Stimulated activated naive B cell treated with anti-CD40 and anti-IgM and Interleukin-4, amounts not matched to agents 10 μg/mL and 1 μg/mL and 100 μg/mL, for 72 hours (primary cell): ENCODE results near the gene PRSS58.

Experiments used
- ATAC-seq, 2 donors: fragments of 150-1000 bp; cut with Tn5 transposase; replicated peaks; 2 replicates each; pipeline ENCODE4 v1.10.0; 2021; ENCODE audit warnings: moderate library complexity in 1 of 2
- DNase-seq: peaks from one replicate; pipeline ENCODE4 v3.0.0; 2021
- H3K27ac Mint-ChIP-seq: one replicate; pipeline ENCODE4 v1.8.0; 2022; ENCODE audit warnings: mild to moderate bottlenecking, mixed read lengths
- H3K27me3 Mint-ChIP-seq, 2 donors: one replicate each; pipeline ENCODE4 v1.8.0; 2022; ENCODE audit warnings: mixed read lengths in 2 of 2
- H3K36me3 Mint-ChIP-seq, 2 donors: one replicate each; pipeline ENCODE4 v1.8.0; 2022; ENCODE audit warnings: mixed read lengths in 2 of 2, mild to moderate bottlenecking in 1 of 2
- H3K4me1 Mint-ChIP-seq, 2 donors: one replicate each; pipeline ENCODE4 v1.8.0; 2022; ENCODE audit warnings: mixed read lengths in 2 of 2, mild to moderate bottlenecking in 1 of 2
- H3K4me3 Mint-ChIP-seq, 2 donors: one replicate each; pipeline ENCODE4 v1.8.0; 2022; ENCODE audit warnings: mild to moderate bottlenecking in 2 of 2, mixed read lengths in 2 of 2, moderate library complexity in 1 of 2
- H3K9me3 Mint-ChIP-seq, 2 donors: one replicate each; pipeline ENCODE4 v1.8.0; 2022; ENCODE audit warnings: mixed read lengths in 2 of 2, mild to moderate bottlenecking in 1 of 2

The PRSS58 gene

DNA sequence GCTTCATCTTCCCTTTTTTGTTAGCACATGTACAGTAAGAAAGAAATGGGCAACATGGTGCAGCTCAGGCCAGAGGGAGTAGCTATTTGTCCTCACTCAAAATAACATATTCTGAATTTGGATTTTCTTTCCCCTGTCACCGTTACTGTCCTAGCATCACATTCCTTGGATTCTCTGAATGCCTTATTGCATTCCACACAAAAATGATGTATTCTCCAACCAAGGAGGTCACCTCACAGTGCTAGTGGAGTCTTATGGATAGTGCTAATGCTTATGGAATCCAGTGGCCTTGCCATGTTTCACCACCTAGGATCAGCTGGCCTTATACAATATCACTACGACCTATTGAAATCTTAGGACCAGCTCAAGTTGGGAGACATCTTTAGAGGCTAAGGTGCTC, 7.2 kb downstream of the PRSS58 start:
- no peaks in the 10 kb centered on the region for H3K27me3 Mint-ChIP-seq
- no peak overlapping the region for H3K27ac Mint-ChIP-seq
- ATAC-seq (no peak), DNase-seq (no peak)
- no peaks in the 10 kb centered on the region for H3K36me3 Mint-ChIP-seq
- no peak overlapping the region for H3K4me3 Mint-ChIP-seq
- H3K4me1 Mint-ChIP-seq = no peaks in the 10 kb centered on the region
- H3K9me3 Mint-ChIP-seq = no peaks in the 10 kb centered on the region

DNA sequence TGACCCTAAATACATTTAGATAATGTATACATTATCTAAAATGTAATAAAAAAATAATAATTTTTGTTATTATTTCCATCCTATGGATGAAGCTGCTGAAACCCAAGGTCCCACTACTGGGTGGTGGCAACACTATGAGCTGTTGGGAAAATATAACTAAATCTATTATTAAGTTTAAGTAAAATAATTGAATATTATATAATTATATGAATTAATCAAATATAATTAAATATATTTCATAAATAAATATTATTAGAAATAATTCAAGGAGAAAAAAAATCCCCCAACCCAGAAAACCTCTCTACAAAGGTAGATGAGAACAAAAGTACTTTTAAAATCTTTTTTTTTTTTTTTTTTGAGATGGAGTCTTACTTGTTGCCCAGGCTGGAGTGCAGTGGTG, 7.9 kb downstream of the PRSS58 start:
- H3K9me3 Mint-ChIP-seq = no peaks in the 10 kb centered on the region
- H3K27ac Mint-ChIP-seq = no peak overlapping the region
- ATAC-seq (no peak), DNase-seq (no peak)
- no peaks in the 10 kb centered on the region for H3K27me3 Mint-ChIP-seq
- no peaks in the 10 kb centered on the region for H3K36me3 Mint-ChIP-seq
- no peak overlapping the region for H3K4me3 Mint-ChIP-seq
- H3K4me1 Mint-ChIP-seq = no peaks in the 10 kb centered on the region

DNA sequence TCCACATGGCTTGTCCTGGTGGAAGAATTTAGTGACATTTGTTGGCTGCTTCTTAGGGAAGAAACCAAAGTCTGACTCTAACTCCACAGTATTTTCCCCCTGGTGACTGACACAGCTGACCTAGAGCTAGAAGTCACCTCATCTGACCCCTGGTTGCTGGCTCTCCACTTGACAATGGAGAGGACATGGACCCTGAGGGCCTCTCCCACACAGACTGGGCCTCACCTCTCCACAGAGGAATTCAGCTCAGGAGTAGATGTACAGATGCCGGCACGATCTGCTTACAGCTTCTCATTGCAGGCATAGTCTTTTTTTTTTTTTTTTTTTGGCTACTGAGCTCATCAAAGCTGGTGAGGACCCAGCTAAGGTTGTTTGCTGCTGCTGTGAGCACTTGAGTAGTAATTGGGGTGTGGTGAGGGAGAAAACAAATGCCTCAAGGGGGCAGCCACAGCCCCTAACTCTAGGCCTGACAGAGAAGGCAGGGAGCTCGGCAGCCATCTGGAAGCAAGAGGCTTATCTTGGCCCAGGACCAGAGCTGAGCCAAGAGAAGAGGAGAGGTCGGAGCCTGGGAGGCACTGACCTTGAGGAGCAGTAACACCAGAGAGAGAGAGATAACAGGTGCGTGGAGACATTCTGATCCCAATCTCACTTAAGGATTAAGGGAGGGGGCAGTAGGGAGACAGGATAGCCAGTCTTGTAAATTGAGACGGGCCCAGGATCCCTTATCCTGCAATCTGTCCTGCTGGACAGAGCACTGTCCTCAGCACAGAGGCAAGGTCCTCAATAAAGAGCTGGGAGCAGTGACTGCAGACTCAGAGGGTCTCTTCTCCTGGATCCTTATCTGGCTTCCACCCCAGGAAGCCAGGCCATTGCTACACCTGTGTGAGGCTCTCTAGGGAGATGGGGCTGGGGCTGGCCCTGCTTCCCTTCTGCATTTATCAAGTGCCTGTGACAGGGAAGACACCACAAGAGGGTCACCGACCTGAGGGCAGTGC, 9.4 kb downstream of the PRSS58 start:
- H3K4me1 Mint-ChIP-seq = no peaks in the 10 kb centered on the region
- H3K4me3 Mint-ChIP-seq = no peak overlapping the region
- ATAC-seq (no peak), DNase-seq (no peak)
- no peaks in the 10 kb centered on the region for H3K36me3 Mint-ChIP-seq
- no peak overlapping the region for H3K27ac Mint-ChIP-seq
- H3K27me3 Mint-ChIP-seq = no peaks in the 10 kb centered on the region
- no peaks in the 10 kb centered on the region for H3K9me3 Mint-ChIP-seq

DNA sequence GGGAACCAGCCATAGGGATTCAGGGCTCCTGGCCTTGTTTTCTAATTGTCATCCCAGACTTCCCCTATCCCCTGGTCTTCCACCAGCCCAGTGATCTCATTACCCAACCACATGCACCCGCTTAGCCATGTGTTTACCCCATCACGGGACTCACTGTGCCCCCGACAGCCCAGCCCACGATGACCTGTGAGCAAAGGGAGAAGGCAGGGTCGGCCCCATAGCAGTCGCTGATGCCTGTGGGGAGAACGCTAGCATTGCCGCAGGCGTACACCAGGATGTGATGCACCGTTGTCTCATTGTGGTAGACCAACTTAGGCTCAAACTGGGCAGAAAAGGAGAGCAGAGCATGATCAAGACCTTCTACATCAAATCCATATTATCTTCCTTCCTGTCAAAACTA, 14.0 kb downstream of the PRSS58 start:
- ATAC-seq = no peak
- H3K4me1 Mint-ChIP-seq = no peaks in the 10 kb centered on the region
- H3K36me3 Mint-ChIP-seq = no peaks in the 10 kb centered on the region
- no peak overlapping the region for H3K4me3 Mint-ChIP-seq
- no peaks in the 10 kb centered on the region for H3K9me3 Mint-ChIP-seq
- no peak for DNase-seq
- no peak overlapping the region for H3K27ac Mint-ChIP-seq
- no peaks in the 10 kb centered on the region for H3K27me3 Mint-ChIP-seq

DNA sequence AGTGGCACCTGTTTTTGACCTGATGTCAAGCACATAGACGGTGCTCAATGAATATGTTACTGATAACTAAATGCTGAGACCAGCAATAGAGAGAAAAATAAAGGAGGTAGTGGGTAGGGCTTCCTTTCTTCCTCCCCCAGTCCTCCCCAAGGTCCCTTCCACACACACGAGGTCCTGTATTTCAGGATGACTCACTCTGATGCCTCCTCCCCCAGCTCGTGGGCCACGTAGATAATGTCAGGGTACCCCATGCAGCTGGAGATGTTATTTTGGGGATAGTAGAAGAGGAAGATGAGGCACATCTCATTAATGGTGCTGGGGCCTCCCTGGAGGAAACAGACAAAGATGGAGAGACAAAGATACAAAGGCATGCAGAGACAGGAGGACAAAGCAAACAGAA, 17.3 kb downstream of the PRSS58 start:
- no peak overlapping the region for H3K27ac Mint-ChIP-seq
- DNase-seq = no peak
- H3K4me3 Mint-ChIP-seq = no peak overlapping the region
- no peaks in the 10 kb centered on the region for H3K4me1 Mint-ChIP-seq
- H3K36me3 Mint-ChIP-seq = no peaks in the 10 kb centered on the region
- peaks cover 0 to under 1% of the 10 kb centered on the region in 2 donors for H3K9me3 Mint-ChIP-seq
- ATAC-seq = no peak
- H3K27me3 Mint-ChIP-seq = peaks cover 0 to under 1% of the 10 kb centered on the region in 2 donors

DNA sequence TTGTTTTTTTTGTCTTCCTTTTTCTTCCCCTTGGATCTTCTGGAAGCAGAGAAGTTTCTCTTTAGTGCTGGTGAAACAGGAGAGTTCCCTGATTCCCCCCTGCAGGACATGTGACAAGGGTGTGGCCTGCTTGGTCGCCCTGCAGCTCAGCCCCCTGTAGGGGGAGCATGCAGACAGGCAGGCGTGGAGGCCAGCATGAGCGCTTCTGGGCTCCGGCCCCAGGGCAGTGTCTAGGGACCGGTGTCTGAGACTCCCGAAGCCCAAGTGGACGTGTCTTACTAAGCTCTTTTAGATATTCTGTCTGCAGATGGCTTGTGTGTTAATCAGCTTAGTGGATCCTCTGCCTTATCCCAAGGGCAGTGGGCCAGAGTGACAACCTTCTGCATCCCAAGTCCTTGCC, 26.1 kb downstream of the PRSS58 start:
- ATAC-seq (no peak), DNase-seq (no peak)
- Mint-ChIP-seq H3K36me3 (no peaks in the 10 kb centered on the region), H3K4me3 (no peak overlapping the region), H3K27ac (no peak overlapping the region), H3K4me1 (no peaks in the 10 kb centered on the region), H3K27me3 (peaks cover 11 to 19% of the 10 kb centered on the region in 2 donors), H3K9me3 (peaks cover 0 to 3% of the 10 kb centered on the region in 2 donors)

DNA sequence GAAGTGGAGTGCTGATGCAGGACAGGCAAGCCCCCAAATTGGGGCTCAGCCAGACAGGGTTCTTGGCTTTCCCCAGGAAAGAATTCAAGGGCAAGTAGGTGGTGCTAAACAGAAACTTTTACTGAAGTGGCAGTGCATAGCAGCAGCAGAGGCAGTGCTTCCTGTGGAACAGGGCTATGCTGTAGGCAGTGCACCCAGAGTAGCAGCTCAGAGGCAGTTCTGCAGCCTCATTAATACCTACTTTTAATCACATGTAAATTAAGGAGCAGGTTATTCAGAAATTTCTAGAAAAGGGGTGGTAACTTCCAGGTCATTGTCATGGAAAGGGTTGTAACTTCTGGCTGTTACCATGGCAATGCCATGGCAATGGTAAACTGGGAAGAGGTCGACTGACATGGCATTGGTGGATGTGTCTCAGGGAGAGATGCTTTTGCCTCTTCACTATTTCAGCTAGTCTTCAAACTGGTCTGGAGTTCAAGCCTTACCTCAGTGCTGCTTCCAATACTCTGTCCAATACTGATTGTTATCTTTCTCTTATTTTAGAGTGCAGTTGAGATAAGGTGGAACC, 29.2 kb downstream of the PRSS58 start:
- DNase-seq = no peak
- H3K4me3 Mint-ChIP-seq = no peak overlapping the region
- H3K27ac Mint-ChIP-seq = no peak overlapping the region
- no peaks in the 10 kb centered on the region for H3K9me3 Mint-ChIP-seq
- no peak for ATAC-seq
- H3K36me3 Mint-ChIP-seq = no peaks in the 10 kb centered on the region
- no peaks in the 10 kb centered on the region for H3K4me1 Mint-ChIP-seq
- H3K27me3 Mint-ChIP-seq = peaks cover 5 to 6% of the 10 kb centered on the region in 2 donors
